Measurements from ENCODE around the gene STRN4. TPM values are rescaled to one million over a fixed set of nuclear protein-coding genes. Genes with fewer than 3 reads are reported as not detected.
A peak's percentile ranks its signal among the peaks of the same experiment; 100 is the strongest.

The STRN4 gene
- total and polyA plus RNA-seq, 2 donors (not counting 1 experiment from before 2014, with no cell fraction given) = 111 to 112 TPM

GRCh38 chr19:46697204-46697960 is 48.9 kb downstream of the STRN4 start:
- Mint-ChIP-seq H3K9me3 (ENCODE audit: insufficient read depth) (no peaks in the 10 kb centered on the region), H3K27ac (no peak overlapping the region), H3K4me1 (peaks cover 3% of the 10 kb centered on the region), H3K4me3 (no peak overlapping the region), H3K27me3 (no peaks in the 10 kb centered on the region)
- Histone ChIP-seq H3K27me3 (replicated peaks in 1 of 4; ENCODE audit: control extremely low read depth in 1 of 4, control insufficient read depth in 3 of 4, insufficient read depth in 4 of 4, low read length in 3 of 4) (no peaks in the 10 kb centered on the region), H3K9me3 (ENCODE audit: control extremely low read depth in 1 of 3, control insufficient read depth in 2 of 3, insufficient read depth in 1 of 3, low read length in 2 of 3) (no peaks in the 10 kb centered on the region), H4K20me1 (ENCODE audit: control insufficient read depth, insufficient read depth, low read length, poor library complexity, severe bottlenecking) (peaks cover 100% of the 10 kb centered on the region), H3K36me3 (replicated peaks in 1 of 2; ENCODE audit: control extremely low read depth in 1 of 2, control insufficient read depth in 1 of 2, extremely low read depth in 1 of 2, insufficient read depth in 2 of 2, low read length in 1 of 2) (peaks cover 18 to 99% of the 10 kb centered on the region in 2 experiments), H3K4me2 (replicated peaks; ENCODE audit: low read depth, low read length, poor library complexity, severe bottlenecking) (no peak overlapping the region), H3K27ac (ENCODE audit: low read length in 2 of 2) (no peak overlapping the region), H3K79me2 (ENCODE audit: control insufficient read depth, insufficient read depth, low read length) (peaks cover 72% of the 10 kb centered on the region), H3K4me3 (ENCODE audit: control extremely low read depth in 1 of 5, extremely low read depth in 1 of 5, insufficient read depth in 1 of 5, low read depth in 2 of 5, low read length in 4 of 5) (no peak overlapping the region), H2AFZ (ENCODE audit: insufficient read depth, low read depth, low read length, poor library complexity, severe bottlenecking) (no peak overlapping the region), H3K9ac (ENCODE audit: low read length) (no peak overlapping the region), H3K4me1 (ENCODE audit: control insufficient read depth in 2 of 2, insufficient read depth in 2 of 2, low read length in 2 of 2) (no peaks in the 10 kb centered on the region)
- intact Hi-C loops (cut with micrococcal nuclease) = no loop called here
- POLR2A ChIA-PET = no interaction called here
- no peak for DNase-seq
- ATAC-seq (ENCODE audit: low read depth) = peak; percentile 21
- no peak for TF ChIP-seq EZH2 (IDR thresholded peaks at IDR 0.05; ENCODE audit: borderline replicate concordance, insufficient read depth, low read depth, low read length, poor library complexity, severe bottlenecking)
- TF ChIP-seq CTCF (IDR thresholded peaks at IDR 0.05) = no peak
- CTCF ChIA-PET = interaction anchor here (0.9 to 1.6 kb wide), 3 partner anchors 9 to 60 kb away, joined by 3 to 7 read pairs (median 6); no protein-coding TSS in a partner anchor
- 96% methylated on average over 20 of the region's 39 CpGs for WGBS (ENCODE audit: insufficient coverage)

- no peak overlapping the region for H3K27ac Mint-ChIP-seq
- no peak overlapping the region for H3K4me3 ChIP-seq (ENCODE audit: control extremely low read depth in 1 of 5, extremely low read depth in 1 of 5, insufficient read depth in 1 of 5, low read depth in 2 of 5, low read length in 4 of 5)
- no peaks in the 10 kb centered on the region for H3K9me3 Mint-ChIP-seq (ENCODE audit: insufficient read depth)
- DNase-seq = no peak
- ChIA-PET POLR2A (no interaction called here), CTCF (interaction anchor here (0.8 to 1.6 kb wide), 4 partner anchors 9 to 60 kb away, joined by 3 to 7 read pairs (median 4); no protein-coding TSS in a partner anchor)
- no peak overlapping the region for H3K4me2 ChIP-seq (replicated peaks; ENCODE audit: low read depth, low read length, poor library complexity, severe bottlenecking)
- no peak overlapping the region for H2AFZ ChIP-seq (ENCODE audit: insufficient read depth, low read depth, low read length, poor library complexity, severe bottlenecking)
- no peaks in the 10 kb centered on the region for H3K27me3 ChIP-seq (replicated peaks in 1 of 4; ENCODE audit: control extremely low read depth in 1 of 4, control insufficient read depth in 3 of 4, insufficient read depth in 4 of 4, low read length in 3 of 4)
- no peak for TF ChIP-seq EZH2 (IDR thresholded peaks at IDR 0.05; ENCODE audit: borderline replicate concordance, insufficient read depth, low read depth, low read length, poor library complexity, severe bottlenecking)
- TF ChIP-seq CTCF (IDR thresholded peaks at IDR 0.05) = no peak
- peaks cover 23 to 100% of the 10 kb centered on the region in 2 experiments for H3K36me3 ChIP-seq (replicated peaks in 1 of 2; ENCODE audit: control extremely low read depth in 1 of 2, control insufficient read depth in 1 of 2, extremely low read depth in 1 of 2, insufficient read depth in 2 of 2, low read length in 1 of 2)
- no peak overlapping the region for H3K27ac ChIP-seq (ENCODE audit: low read length in 2 of 2)
- H3K4me3 Mint-ChIP-seq = no peak overlapping the region
- no peak overlapping the region for H3K9ac ChIP-seq (ENCODE audit: low read length)
- no peaks in the 10 kb centered on the region for H3K4me1 ChIP-seq (ENCODE audit: control insufficient read depth in 2 of 2, insufficient read depth in 2 of 2, low read length in 2 of 2)
- 95% methylated on average over 9 of the region's 9 CpGs for WGBS (ENCODE audit: insufficient coverage)
- intact Hi-C loops (cut with micrococcal nuclease) = no loop called here
- peaks cover 71% of the 10 kb centered on the region for H3K79me2 ChIP-seq (ENCODE audit: control insufficient read depth, insufficient read depth, low read length)
- peaks cover 3% of the 10 kb centered on the region for H3K4me1 Mint-ChIP-seq
- no peaks in the 10 kb centered on the region for H3K27me3 Mint-ChIP-seq
- no peak for ATAC-seq (ENCODE audit: low read depth)
- H4K20me1 ChIP-seq (ENCODE audit: control insufficient read depth, insufficient read depth, low read length, poor library complexity, severe bottlenecking) = peaks cover 100% of the 10 kb centered on the region
- no peaks in the 10 kb centered on the region for H3K9me3 ChIP-seq (ENCODE audit: control extremely low read depth in 1 of 3, control insufficient read depth in 2 of 3, insufficient read depth in 1 of 3, low read length in 2 of 3)
These were observed 49.4 kb downstream of the STRN4 start for GRCh38 chr19:46696866-46697203.
